Measurements from ENCODE around the gene PRKAR2B. TPM values are rescaled to one million over a fixed set of nuclear protein-coding genes. Genes with fewer than 3 reads are reported as not detected.

Gene PRKAR2B
- total RNA-seq, 1 experiment from 2014 or later = 15.1 TPM

DNA sequence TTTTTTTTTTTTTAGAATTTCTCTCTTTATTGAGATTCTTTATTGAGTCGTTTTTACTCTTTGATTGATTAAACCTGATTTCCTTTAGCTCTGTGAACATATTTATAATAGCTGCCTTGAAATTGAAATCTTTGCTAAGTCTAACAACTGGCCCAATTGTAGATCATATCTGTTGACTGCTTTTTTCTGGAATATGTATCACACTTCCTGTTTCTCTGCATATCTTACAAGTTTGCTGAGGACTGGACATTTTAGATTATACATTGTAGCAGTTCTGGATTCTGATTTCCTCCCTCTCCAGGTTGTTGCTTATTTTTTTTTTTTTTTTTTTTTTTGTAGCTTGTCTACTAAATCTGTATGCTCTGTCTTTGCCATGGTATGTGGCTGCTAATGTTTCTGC is 56.3 kb downstream of the PRKAR2B start:
- Histone ChIP-seq H3K4me1 (ENCODE audit: control insufficient read depth in 1 of 2, insufficient read depth in 2 of 2, low read length in 2 of 2) (no peaks in the 10 kb centered on the region), H3K27ac (ENCODE audit: low read depth, low read length) (no peak overlapping the region), H3K9me3 (ENCODE audit: control insufficient read depth in 1 of 2, insufficient read depth in 1 of 2, low read depth in 1 of 2, low read length in 2 of 2) (no peaks in the 10 kb centered on the region), H4K20me1 (ENCODE audit: insufficient read depth) (no peaks in the 10 kb centered on the region), H3K4me3 (replicated peaks in 1 of 2; ENCODE audit: low read depth in 1 of 2, low read length in 2 of 2) (no peak overlapping the region), H3K79me2 (ENCODE audit: insufficient read depth, low read length) (no peaks in the 10 kb centered on the region), H3K9ac (ENCODE audit: low read length) (no peak overlapping the region), H2AFZ (ENCODE audit: low read depth, low read length, poor library complexity, severe bottlenecking) (no peak overlapping the region), H3K27me3 (ENCODE audit: insufficient read depth, low read length) (no peaks in the 10 kb centered on the region), H3K9me2 (ENCODE audit: insufficient read depth) (no peaks in the 10 kb centered on the region), H3K4me2 (ENCODE audit: low read length) (no peak overlapping the region), H3K36me3 (ENCODE audit: control insufficient read depth in 1 of 2, insufficient read depth in 2 of 2, low read length in 2 of 2) (no peaks in the 10 kb centered on the region)
- CTCF ChIA-PET = no interaction called here
- intact Hi-C loops (cut with micrococcal nuclease) = no loop called here
- DNase-seq (ENCODE audit: low read depth, low spot score) (no peak), ATAC-seq (no peak)
- POLR2A ChIA-PET = no interaction called here
- RAD21 ChIA-PET (ENCODE audit: low non-redundant PET in 1 of 2, low total read pairs in 2 of 2, uncharacterized antibody in 2 of 2, unreplicated experiment in 2 of 2) = no interaction called here
- no TSS peak for BruUV-seq (replicated peaks)
- TF ChIP-seq ZNF274 (IDR thresholded peaks at IDR 0.05; ENCODE audit: low read depth, low read length) (no peak), RAD21 (IDR thresholded peaks at IDR 0.05; ENCODE audit: low read depth) (no peak), SP1 (IDR thresholded peaks at IDR 0.05; ENCODE audit: low read depth) (no peak), SRF (IDR thresholded peaks at IDR 0.05; ENCODE audit: low read depth) (no peak), ZFX (IDR thresholded peaks at IDR 0.05) (no peak), EGR1 (IDR thresholded peaks at IDR 0.05; ENCODE audit: low read depth) (no peak), TCF7L2 (IDR thresholded peaks at IDR 0.05; ENCODE audit: borderline replicate concordance, extremely low read depth, insufficient read depth, insufficient read length) (no peak)
- TF ChIP-seq, protein P1, sequence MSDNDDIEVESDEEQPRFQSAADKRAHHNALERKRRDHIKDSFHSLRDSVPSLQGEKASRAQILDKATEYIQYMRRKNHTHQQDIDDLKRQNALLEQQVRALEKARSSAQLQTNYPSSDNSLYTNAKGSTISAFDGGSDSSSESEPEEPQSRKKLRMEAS (IDR thresholded peaks at IDR 0.05) = no peak
- TF ChIP-seq, protein P2, sequence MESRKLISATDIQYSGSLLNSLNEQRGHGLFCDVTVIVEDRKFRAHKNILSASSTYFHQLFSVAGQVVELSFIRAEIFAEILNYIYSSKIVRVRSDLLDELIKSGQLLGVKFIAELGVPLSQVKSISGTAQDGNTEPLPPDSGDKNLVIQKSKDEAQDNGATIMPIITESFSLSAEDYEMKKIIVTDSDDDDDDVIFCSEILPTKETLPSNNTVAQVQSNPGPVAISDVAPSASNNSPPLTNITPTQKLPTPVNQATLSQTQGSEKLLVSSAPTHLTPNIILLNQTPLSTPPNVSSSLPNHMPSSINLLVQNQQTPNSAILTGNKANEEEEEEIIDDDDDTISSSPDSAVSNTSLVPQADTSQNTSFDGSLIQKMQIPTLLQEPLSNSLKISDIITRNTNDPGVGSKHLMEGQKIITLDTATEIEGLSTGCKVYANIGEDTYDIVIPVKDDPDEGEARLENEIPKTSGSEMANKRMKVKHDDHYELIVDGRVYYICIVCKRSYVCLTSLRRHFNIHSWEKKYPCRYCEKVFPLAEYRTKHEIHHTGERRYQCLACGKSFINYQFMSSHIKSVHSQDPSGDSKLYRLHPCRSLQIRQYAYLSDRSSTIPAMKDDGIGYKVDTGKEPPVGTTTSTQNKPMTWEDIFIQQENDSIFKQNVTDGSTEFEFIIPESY (IDR thresholded peaks at IDR 0.05; ENCODE audit: extremely low read depth, insufficient replicate concordance, low read length) = no peak

DNA sequence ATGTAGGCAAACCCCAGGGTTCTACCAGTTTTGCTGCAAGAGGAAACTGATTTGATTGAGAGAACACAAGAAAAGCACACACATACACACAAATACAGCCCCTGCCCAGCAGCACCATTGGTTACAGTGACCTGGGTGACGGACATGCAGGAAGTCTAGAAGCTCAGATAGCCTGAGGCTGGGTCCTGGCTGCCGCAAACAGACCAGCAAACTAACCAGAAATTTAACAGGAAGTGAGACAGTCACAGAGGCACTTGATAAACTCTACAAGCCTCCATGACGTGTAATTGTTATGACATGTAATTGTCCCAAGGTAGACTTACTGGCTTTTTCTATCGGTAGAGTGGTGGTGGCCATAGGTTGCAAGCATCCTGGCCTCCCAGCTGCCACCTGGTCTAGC is 58.9 kb downstream of the PRKAR2B start:
- H3K36me3 ChIP-seq (ENCODE audit: control insufficient read depth in 1 of 2, insufficient read depth in 2 of 2, low read length in 2 of 2) = no peaks in the 10 kb centered on the region
- ChIA-PET CTCF (no interaction called here), RAD21 (ENCODE audit: low non-redundant PET in 1 of 2, low total read pairs in 2 of 2, uncharacterized antibody in 2 of 2, unreplicated experiment in 2 of 2) (no interaction called here), POLR2A (no interaction called here)
- H3K27ac ChIP-seq (ENCODE audit: low read depth, low read length) = no peak overlapping the region
- H3K4me3 ChIP-seq (replicated peaks in 1 of 2; ENCODE audit: low read depth in 1 of 2, low read length in 2 of 2) = no peak overlapping the region
- no peaks in the 10 kb centered on the region for H3K79me2 ChIP-seq (ENCODE audit: insufficient read depth, low read length)
- H3K4me1 ChIP-seq (ENCODE audit: control insufficient read depth in 1 of 2, insufficient read depth in 2 of 2, low read length in 2 of 2) = no peaks in the 10 kb centered on the region
- H4K20me1 ChIP-seq (ENCODE audit: insufficient read depth) = no peaks in the 10 kb centered on the region
- no peak overlapping the region for H3K4me2 ChIP-seq (ENCODE audit: low read length)
- H3K9me2 ChIP-seq (ENCODE audit: insufficient read depth) = no peaks in the 10 kb centered on the region
- no peaks in the 10 kb centered on the region for H3K9me3 ChIP-seq (ENCODE audit: control insufficient read depth in 1 of 2, insufficient read depth in 1 of 2, low read depth in 1 of 2, low read length in 2 of 2)
- H3K27me3 ChIP-seq (ENCODE audit: insufficient read depth, low read length) = no peaks in the 10 kb centered on the region
- intact Hi-C loops (cut with micrococcal nuclease) = no loop called here
- no peak overlapping the region for H3K9ac ChIP-seq (ENCODE audit: low read length)
- BruUV-seq (replicated peaks) = no TSS peak
- DNase-seq (ENCODE audit: low read depth, low spot score) (no peak), ATAC-seq (no peak)
- no peak overlapping the region for H2AFZ ChIP-seq (ENCODE audit: low read depth, low read length, poor library complexity, severe bottlenecking)
- TF ChIP-seq JUND (IDR thresholded peaks at IDR 0.05) (no peak), SRF (IDR thresholded peaks at IDR 0.05; ENCODE audit: low read depth) (no peak)
